HG03460 (cell line): Measurements from ENCODE around the gene OSBPL2.

ENCODE experiments used
- ATAC-seq: cut with Tn5 transposase; IDR thresholded peaks from one replicate; pipeline ENCODE4 v1.9.1; 2021; ENCODE audit not compliant: unreplicated experiment

OSBPL2 gene

GRCh38 chr20:62309198-62309944 is 71.0 kb downstream of the OSBPL2 start:
- ATAC-seq, result no peak

GRCh38 chr20:62309947-62310756 is 71.8 kb downstream of the OSBPL2 start:
- ATAC-seq, result no peak

- no peak for ATAC-seq
Observed at GRCh38 chr20:62310757-62311121, 72.4 kb downstream of the OSBPL2 start.

- no peak for ATAC-seq
Observed at GRCh38 chr20:62311150-62311549, 72.8 kb downstream of the OSBPL2 start.

GRCh38 chr20:62311832-62312661 is 73.7 kb downstream of the OSBPL2 start:
- ATAC-seq, result no peak

- ATAC-seq, result no peak
Observed at GRCh38 chr20:62312662-62312977, 74.3 kb downstream of the OSBPL2 start.

GRCh38 chr20:62313021-62313420 is 74.7 kb downstream of the OSBPL2 start:
- ATAC-seq, result no peak

GRCh38 chr20:62313460-62314338 is 75.4 kb downstream of the OSBPL2 start:
- no peak for ATAC-seq

- ATAC-seq, result no peak
Observed at GRCh38 chr20:62314339-62314638, 76.0 kb downstream of the OSBPL2 start.

- no peak for ATAC-seq
Observed at GRCh38 chr20:62314711-62315302, 76.5 kb downstream of the OSBPL2 start.

- ATAC-seq, result no peak
Observed at GRCh38 chr20:62315773-62316172, 77.5 kb downstream of the OSBPL2 start.

GRCh38 chr20:62316331-62317166 is 78.2 kb downstream of the OSBPL2 start:
- no peak for ATAC-seq

GRCh38 chr20:62317167-62317655 is 78.9 kb downstream of the OSBPL2 start:
- no peak for ATAC-seq

- no peak for ATAC-seq
Observed at GRCh38 chr20:62318400-62319345, 80.4 kb downstream of the OSBPL2 start.

GRCh38 chr20:62319346-62319909 is 81.1 kb downstream of the OSBPL2 start:
- no peak for ATAC-seq

- no peak for ATAC-seq
Observed at GRCh38 chr20:62320581-62321354, 82.4 kb downstream of the OSBPL2 start.

GRCh38 chr20:62321521-62321948 is 83.2 kb downstream of the OSBPL2 start:
- ATAC-seq, result no peak
